Measurements from ENCODE around the gene TSACC.

Gene TSACC

DNA sequence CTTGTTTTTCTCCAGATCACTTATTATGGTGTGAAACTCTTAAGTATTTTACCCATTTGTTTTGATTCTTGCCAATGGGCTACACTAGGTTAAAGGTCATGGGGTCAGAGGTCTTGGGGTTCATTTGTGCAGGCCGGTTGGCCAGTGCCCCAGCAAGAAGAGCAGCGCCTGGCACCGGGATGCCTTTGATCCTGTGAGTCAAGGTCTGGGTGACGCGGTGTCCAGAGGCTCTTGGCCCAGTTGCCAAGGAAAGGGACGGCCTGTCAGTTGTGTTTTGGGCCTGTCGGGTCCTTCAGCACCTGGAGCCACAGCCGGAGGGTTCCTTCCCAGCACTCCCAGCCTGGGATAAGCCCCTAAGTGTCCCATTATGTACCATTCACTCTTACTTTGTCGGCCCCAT lies 55.8 kb downstream of the TSACC start:
- no peak for DNase-seq (ENCODE audit: low spot score)

DNA sequence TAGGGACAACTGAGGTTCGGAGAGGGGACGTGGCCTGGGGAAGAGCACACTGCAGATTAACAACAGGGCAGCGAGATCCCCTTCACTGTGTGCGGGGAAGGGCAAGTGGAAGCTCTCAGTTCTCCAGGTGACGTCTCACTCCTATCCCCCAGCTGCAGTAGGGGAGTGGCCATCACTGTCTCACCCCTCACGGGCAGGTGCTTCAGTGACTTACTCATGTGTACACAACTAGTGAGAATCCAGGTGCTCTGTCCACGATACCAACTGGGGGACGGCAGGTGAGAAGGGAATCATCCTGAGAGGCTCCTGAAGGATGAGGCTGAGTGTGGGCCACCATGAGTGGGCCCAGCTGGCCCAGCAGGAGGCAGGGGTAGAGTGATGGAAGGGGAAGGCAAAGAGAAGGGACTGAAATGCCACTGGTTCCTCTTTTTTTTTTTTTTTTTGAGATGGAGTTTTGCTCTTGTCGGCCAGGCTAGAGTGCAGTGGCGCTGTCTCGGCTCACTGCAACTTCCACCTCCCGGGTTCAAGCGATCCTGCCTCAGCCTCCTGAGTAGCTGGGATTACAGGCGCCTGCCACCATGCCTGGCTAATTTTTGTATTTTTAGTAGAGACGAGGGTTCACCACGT lies 56.6 kb downstream of the TSACC start:
- no peak for DNase-seq (ENCODE audit: low spot score)
